ENCODE data around the gene F10.
A peak's percentile ranks its signal among the peaks of the same experiment; 100 is the strongest.

The F10 gene

GRCh38 chr13:113148940-113149503 lies 26.4 kb downstream of the F10 start:
- H3K27me3 ChIP-seq (ENCODE audit: control insufficient read depth, insufficient read depth, low read length), result peaks cover 24% of the 10 kb centered on the region
- no peak overlapping the region for H3K27ac ChIP-seq (ENCODE audit: low read length)
- no peaks in the 10 kb centered on the region for H3K9me3 ChIP-seq (ENCODE audit: control insufficient read depth, low read depth, low read length)
- peaks cover 5% of the 10 kb centered on the region for H3K4me1 ChIP-seq (ENCODE audit: control insufficient read depth, low read depth, low read length)
- no peak overlapping the region for H3K4me3 ChIP-seq (ENCODE audit: low read length)
- no peak overlapping the region for H3K9ac ChIP-seq (ENCODE audit: low read length)
- H3K36me3 ChIP-seq (ENCODE audit: control insufficient read depth, low read depth, low read length), result no peaks in the 10 kb centered on the region

- H3K27me3 ChIP-seq (ENCODE audit: control insufficient read depth, insufficient read depth, low read length), result peaks cover 24% of the 10 kb centered on the region
- no peaks in the 10 kb centered on the region for H3K36me3 ChIP-seq (ENCODE audit: control insufficient read depth, low read depth, low read length)
- H3K9ac ChIP-seq (ENCODE audit: low read length), result no peak overlapping the region
- H3K4me1 ChIP-seq (ENCODE audit: control insufficient read depth, low read depth, low read length), result peaks cover 5% of the 10 kb centered on the region
- no peaks in the 10 kb centered on the region for H3K9me3 ChIP-seq (ENCODE audit: control insufficient read depth, low read depth, low read length)
- H3K4me3 ChIP-seq (ENCODE audit: low read length), result no peak overlapping the region
- no peak overlapping the region for H3K27ac ChIP-seq (ENCODE audit: low read length)
Measured at GRCh38 chr13:113149711-113150549, 27.3 kb downstream of the F10 start.

GRCh38 chr13:113150550-113151365 lies 28.2 kb downstream of the F10 start:
- H3K9me3 ChIP-seq (ENCODE audit: control insufficient read depth, low read depth, low read length), result no peaks in the 10 kb centered on the region
- H3K4me3 ChIP-seq (ENCODE audit: low read length), result no peak overlapping the region
- no peaks in the 10 kb centered on the region for H3K36me3 ChIP-seq (ENCODE audit: control insufficient read depth, low read depth, low read length)
- peaks cover 24% of the 10 kb centered on the region for H3K27me3 ChIP-seq (ENCODE audit: control insufficient read depth, insufficient read depth, low read length)
- no peak overlapping the region for H3K9ac ChIP-seq (ENCODE audit: low read length)
- peaks cover 5% of the 10 kb centered on the region for H3K4me1 ChIP-seq (ENCODE audit: control insufficient read depth, low read depth, low read length)
- no peak overlapping the region for H3K27ac ChIP-seq (ENCODE audit: low read length)

GRCh38 chr13:113151745-113152690 lies 29.4 kb downstream of the F10 start:
- Histone ChIP-seq H3K4me3 (ENCODE audit: low read length) (no peak overlapping the region), H3K27ac (ENCODE audit: low read length) (no peak overlapping the region), H3K4me1 (ENCODE audit: control insufficient read depth, low read depth, low read length) (peaks cover 5% of the 10 kb centered on the region), H3K9ac (ENCODE audit: low read length) (no peak overlapping the region), H3K36me3 (ENCODE audit: control insufficient read depth, low read depth, low read length) (no peaks in the 10 kb centered on the region), H3K9me3 (ENCODE audit: control insufficient read depth, low read depth, low read length) (no peaks in the 10 kb centered on the region), H3K27me3 (ENCODE audit: control insufficient read depth, insufficient read depth, low read length) (peaks cover 24% of the 10 kb centered on the region)

- H3K27ac ChIP-seq (ENCODE audit: low read length), result no peak overlapping the region
- H3K9ac ChIP-seq (ENCODE audit: low read length), result no peak overlapping the region
- no peaks in the 10 kb centered on the region for H3K9me3 ChIP-seq (ENCODE audit: control insufficient read depth, low read depth, low read length)
- peak overlapping the region; percentile 67 for H3K4me3 ChIP-seq (ENCODE audit: low read length)
- H3K36me3 ChIP-seq (ENCODE audit: control insufficient read depth, low read depth, low read length), result no peaks in the 10 kb centered on the region
- H3K27me3 ChIP-seq (ENCODE audit: control insufficient read depth, insufficient read depth, low read length), result peaks cover 24% of the 10 kb centered on the region
- peaks cover 5% of the 10 kb centered on the region for H3K4me1 ChIP-seq (ENCODE audit: control insufficient read depth, low read depth, low read length)
Measured at GRCh38 chr13:113152691-113152983, 30.0 kb downstream of the F10 start.

GRCh38 chr13:113152984-113153809 lies 30.6 kb downstream of the F10 start:
- H3K4me3 ChIP-seq (ENCODE audit: low read length), result peak overlapping the region; percentile 67
- H3K36me3 ChIP-seq (ENCODE audit: control insufficient read depth, low read depth, low read length), result no peaks in the 10 kb centered on the region
- H3K4me1 ChIP-seq (ENCODE audit: control insufficient read depth, low read depth, low read length), result peaks cover 5% of the 10 kb centered on the region
- H3K27ac ChIP-seq (ENCODE audit: low read length), result no peak overlapping the region
- H3K9me3 ChIP-seq (ENCODE audit: control insufficient read depth, low read depth, low read length), result no peaks in the 10 kb centered on the region
- peaks cover 24% of the 10 kb centered on the region for H3K27me3 ChIP-seq (ENCODE audit: control insufficient read depth, insufficient read depth, low read length)
- peak overlapping the region; percentile 57 for H3K9ac ChIP-seq (ENCODE audit: low read length)

GRCh38 chr13:113153810-113154748 lies 31.5 kb downstream of the F10 start:
- peak overlapping the region; percentile 57 for H3K9ac ChIP-seq (ENCODE audit: low read length)
- H3K27ac ChIP-seq (ENCODE audit: low read length), result no peak overlapping the region

GRCh38 chr13:113155201-113155600 lies 32.6 kb downstream of the F10 start:
- Histone ChIP-seq H3K9ac (ENCODE audit: low read length) (no peak overlapping the region), H3K9me3 (ENCODE audit: control insufficient read depth, low read depth, low read length) (no peaks in the 10 kb centered on the region), H3K36me3 (ENCODE audit: control insufficient read depth, low read depth, low read length) (no peaks in the 10 kb centered on the region), H3K4me1 (ENCODE audit: control insufficient read depth, low read depth, low read length) (peaks cover 11% of the 10 kb centered on the region), H3K27me3 (ENCODE audit: control insufficient read depth, insufficient read depth, low read length) (peaks cover 24% of the 10 kb centered on the region), H3K4me3 (ENCODE audit: low read length) (no peak overlapping the region), H3K27ac (ENCODE audit: low read length) (no peak overlapping the region)

More at GRCh38 chr13:113153810-113154748, 31.5 kb downstream of the F10 start:
- Histone ChIP-seq H3K4me3 (ENCODE audit: low read length) (peak overlapping the region; percentile 67), H3K36me3 (ENCODE audit: control insufficient read depth, low read depth, low read length) (no peaks in the 10 kb centered on the region), H3K4me1 (ENCODE audit: control insufficient read depth, low read depth, low read length) (peaks cover 6% of the 10 kb centered on the region), H3K27me3 (ENCODE audit: control insufficient read depth, insufficient read depth, low read length) (peaks cover 24% of the 10 kb centered on the region), H3K9me3 (ENCODE audit: control insufficient read depth, low read depth, low read length) (no peaks in the 10 kb centered on the region)

GRCh38 chr13:113155982-113156655 lies 33.5 kb downstream of the F10 start:
- no peaks in the 10 kb centered on the region for H3K9me3 ChIP-seq (ENCODE audit: control insufficient read depth, low read depth, low read length)
- H3K27me3 ChIP-seq (ENCODE audit: control insufficient read depth, insufficient read depth, low read length), result peaks cover 24% of the 10 kb centered on the region
- H3K4me1 ChIP-seq (ENCODE audit: control insufficient read depth, low read depth, low read length), result peaks cover 11% of the 10 kb centered on the region
- H3K4me3 ChIP-seq (ENCODE audit: low read length), result no peak overlapping the region
- no peak overlapping the region for H3K27ac ChIP-seq (ENCODE audit: low read length)
- no peak overlapping the region for H3K9ac ChIP-seq (ENCODE audit: low read length)
- no peaks in the 10 kb centered on the region for H3K36me3 ChIP-seq (ENCODE audit: control insufficient read depth, low read depth, low read length)
